Kidney glomerular epithelial cell (primary cell): Measurements from ENCODE around the gene KCNMA1.
A peak's percentile ranks its signal among the peaks of the same experiment; 100 is the strongest.
"Not testable (repeated sequence)": the region's sequence is repeated elsewhere in the genome, so short reads cannot be mapped to it uniquely, and the experiment has no call there.

Experiments
- DNase-seq: peaks from one replicate; lab custom pipeline; 2025; lab: John Stamatoyannopoulos, UW

The KCNMA1 gene

DNA sequence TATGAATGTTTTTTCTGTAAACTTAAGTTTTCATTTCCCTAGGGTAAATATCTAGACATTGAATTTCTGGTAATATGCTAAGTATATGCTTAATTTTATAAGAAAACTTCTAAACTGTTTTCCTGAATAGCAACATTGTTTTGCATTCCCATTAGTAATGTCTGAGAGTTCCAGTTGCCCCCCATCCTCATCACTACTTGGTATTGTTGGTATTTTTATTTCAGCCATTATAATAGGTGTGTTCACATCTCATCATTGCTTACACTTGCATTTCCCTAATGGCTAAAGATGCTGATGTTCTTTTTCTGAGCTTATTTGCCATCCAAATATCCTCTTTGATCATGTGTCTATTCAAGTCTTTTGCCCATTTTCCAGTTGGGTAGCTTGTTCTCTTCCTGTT lies 269.6 kb downstream of the KCNMA1 start:
- no peak for DNase-seq

GRCh38 chr10:77363210-77363609 lies 274.4 kb downstream of the KCNMA1 start:
- DNase-seq = no peak

- DNase-seq = no peak
These were observed 275.8 kb downstream of the KCNMA1 start for GRCh38 chr10:77361831-77362230.

DNA sequence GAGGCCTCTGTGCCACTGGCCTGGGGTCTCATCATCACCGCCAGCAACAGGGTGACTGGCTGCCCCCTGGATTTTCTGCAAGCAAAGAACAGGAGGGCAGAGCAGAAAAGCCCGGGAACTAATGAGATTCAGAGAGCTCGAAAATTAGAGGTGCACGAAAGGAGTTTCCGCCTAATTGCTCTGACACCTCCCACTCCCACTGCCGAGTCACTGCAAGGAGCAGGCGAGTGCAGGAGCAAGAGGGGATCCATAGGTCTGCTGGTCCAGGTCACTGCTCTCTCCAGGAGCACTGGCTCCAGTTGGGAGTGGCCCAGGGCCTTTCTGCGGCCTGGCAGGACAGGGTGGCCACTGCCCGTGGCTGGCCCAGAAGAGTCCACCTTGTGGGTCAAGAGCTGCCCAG lies 276.2 kb downstream of the KCNMA1 start:
- DNase-seq = no peak

GRCh38 chr10:77360835-77361234 lies 276.8 kb downstream of the KCNMA1 start:
- DNase-seq = no peak

GRCh38 chr10:77359950-77360520 lies 277.6 kb downstream of the KCNMA1 start:
- DNase-seq = no peak

GRCh38 chr10:77359287-77359691 lies 278.3 kb downstream of the KCNMA1 start:
- DNase-seq = no peak

- no peak for DNase-seq
These were observed 279.0 kb downstream of the KCNMA1 start for GRCh38 chr10:77358656-77359055.

- peak; percentile 58 for DNase-seq
These were observed 279.8 kb downstream of the KCNMA1 start for GRCh38 chr10:77357611-77358310.

DNA sequence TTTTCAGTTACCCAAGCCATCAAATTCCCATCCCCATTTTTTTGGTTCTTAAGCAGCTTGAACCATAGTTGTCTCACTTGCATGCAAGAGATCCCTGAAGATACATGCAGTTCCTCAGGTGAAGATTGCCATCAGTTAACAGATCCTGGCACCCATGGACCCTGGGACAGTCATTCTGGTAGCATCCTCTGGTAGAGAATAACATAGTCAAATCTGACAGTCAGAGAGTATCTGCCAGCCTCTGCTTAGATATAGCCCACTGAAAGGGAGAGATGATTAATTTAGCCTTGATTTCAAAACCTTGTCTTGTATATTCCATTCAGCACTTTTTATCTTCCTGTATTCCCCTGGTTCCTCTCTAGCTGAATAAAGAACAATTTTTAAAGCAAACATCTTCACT lies 280.4 kb downstream of the KCNMA1 start:
- no peak for DNase-seq

DNA sequence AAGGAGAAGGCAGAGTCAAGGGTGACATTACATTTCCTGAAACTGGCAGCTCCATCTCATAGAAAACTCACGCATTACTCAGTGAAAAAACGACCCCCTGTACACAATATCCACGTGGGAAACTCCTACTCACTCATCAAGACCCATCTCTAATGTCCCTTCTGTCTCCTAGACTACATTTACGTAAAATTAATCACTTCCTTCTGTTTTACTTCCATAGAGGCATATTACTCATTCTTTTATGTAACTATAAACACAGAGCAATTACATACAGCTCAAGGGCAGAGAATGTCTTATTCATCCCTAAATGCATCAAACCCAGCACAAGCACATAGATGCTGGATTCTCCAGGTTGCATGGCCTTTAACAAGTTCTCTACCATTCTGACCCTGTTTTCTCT lies 281.8 kb downstream of the KCNMA1 start:
- peak; percentile 48 for DNase-seq

DNA sequence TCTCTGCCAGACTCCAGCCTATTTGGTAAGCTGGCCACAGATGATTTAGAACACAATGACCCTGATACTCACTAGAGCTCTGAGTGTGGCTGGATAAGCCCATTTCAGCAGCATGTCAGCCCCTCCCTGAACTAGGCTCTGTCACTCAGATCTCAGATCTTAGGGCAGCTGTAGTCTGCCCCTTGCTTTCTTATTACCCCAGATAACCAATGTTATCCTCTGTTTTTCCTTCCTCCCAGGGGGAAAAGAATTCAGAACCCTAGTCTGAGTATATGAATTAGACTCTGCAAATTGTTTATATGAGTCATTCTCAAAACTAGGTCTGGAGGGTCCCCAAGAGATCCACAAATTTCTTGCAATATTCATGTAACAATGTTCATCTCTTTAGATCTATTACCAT lies 286.2 kb downstream of the KCNMA1 start:
- DNase-seq = no peak

DNA sequence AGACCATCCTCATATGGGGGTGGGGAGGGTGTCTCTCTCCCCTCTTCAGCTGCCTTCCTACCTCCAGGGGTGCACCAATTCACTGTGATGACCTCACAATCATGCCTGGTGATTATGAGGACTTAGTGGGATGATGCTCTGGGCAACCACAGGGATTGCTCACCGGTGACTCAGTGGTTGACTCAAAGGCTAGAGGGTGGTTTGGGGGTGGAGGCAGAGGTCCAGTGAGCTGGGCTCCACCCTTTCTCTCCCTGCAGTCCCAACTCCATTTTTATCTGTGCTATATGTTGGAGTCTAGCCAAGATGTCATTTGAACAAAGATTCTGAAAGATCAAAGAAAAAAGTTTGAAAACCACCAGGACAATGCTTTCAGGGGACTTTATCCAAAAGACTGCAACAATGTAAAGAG lies 286.9 kb downstream of the KCNMA1 start:
- peak; percentile 97 for DNase-seq

DNA sequence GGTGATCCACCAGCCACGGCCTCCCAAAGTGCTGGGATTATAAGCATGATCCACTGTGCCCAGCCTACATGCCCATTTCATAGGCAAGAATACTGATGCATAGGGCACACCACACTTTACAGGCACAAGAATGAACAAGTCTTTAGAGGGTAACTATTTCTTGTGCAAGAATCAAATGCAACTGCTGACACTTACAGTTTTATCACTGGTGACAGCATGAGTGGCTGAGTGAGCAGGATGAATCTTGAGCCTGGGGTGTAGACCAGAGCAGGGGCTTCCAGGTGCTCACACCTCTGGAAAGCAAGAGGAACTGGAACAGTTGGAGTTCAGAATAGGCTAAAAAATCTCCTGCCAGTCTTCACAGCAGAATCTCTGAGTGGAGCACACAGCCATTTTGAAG lies 287.5 kb downstream of the KCNMA1 start:
- DNase-seq = no peak

GRCh38 chr10:77349226-77349625 lies 288.4 kb downstream of the KCNMA1 start:
- DNase-seq = no peak

DNA sequence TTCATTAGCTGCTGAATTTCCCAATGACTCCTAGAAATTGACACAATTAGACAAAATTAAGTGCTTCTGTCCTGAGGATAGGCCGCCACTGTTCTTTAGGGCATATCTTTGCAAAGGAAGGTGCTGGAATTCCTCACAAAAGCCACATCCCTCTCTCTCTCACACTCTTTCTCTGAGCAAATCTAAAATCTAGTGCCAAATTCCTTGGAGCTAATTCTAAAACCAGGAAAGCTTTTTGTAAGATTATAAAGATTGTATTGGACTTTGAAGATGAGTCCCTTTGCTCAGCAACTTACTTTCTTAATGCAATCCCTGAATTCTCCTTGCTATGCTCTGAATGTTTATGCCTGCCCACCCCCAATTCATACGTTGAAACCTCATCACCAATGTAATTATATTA lies 288.9 kb downstream of the KCNMA1 start:
- no peak for DNase-seq

DNA sequence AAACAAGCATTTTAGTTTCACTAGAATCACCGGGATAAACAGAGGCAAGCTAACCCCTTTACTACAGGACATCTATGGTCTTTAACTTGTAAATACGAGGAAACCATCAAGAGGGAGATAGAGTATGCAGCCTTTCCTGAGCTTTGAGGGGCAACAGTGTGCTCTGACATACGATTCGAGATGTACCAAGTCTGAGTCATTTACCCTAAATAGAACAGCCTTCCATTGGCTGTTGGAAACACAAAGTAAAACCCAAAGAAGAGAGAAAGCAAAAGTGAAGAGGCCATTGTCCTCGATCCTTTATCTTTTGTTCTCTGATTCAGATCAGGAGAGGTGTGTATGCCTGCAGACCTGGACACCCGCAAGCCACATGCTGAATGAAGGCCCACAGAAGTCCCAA lies 289.5 kb downstream of the KCNMA1 start:
- no peak for DNase-seq

GRCh38 chr10:77347052-77347451 lies 290.6 kb downstream of the KCNMA1 start:
- DNase-seq = no peak

GRCh38 chr10:77341055-77341454 lies 296.6 kb downstream of the KCNMA1 start:
- no peak for DNase-seq

DNA sequence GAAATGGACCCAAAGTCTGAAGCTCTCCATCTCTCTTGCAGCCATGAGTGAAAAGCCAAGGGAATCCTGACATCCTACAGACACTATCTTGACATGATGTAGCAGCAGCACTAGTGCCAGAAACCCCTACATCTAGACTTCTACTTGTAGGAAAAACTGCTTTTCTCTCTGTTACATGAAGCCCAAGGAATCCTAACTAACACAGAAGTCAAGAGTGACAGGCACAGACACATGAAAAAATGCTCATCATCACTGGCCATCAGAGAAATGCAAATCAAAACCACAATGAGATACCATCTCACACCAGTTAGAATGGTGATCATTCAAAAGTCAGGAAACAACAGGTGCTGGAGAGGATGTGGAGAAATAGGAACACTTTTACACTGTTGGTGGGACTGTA lies 297.7 kb downstream of the KCNMA1 start:
- not testable (repeated sequence) for DNase-seq

- no peak for DNase-seq
These were observed 298.4 kb downstream of the KCNMA1 start for GRCh38 chr10:77339166-77339565.

GRCh38 chr10:77338143-77338542 lies 299.5 kb downstream of the KCNMA1 start:
- no peak for DNase-seq

DNA sequence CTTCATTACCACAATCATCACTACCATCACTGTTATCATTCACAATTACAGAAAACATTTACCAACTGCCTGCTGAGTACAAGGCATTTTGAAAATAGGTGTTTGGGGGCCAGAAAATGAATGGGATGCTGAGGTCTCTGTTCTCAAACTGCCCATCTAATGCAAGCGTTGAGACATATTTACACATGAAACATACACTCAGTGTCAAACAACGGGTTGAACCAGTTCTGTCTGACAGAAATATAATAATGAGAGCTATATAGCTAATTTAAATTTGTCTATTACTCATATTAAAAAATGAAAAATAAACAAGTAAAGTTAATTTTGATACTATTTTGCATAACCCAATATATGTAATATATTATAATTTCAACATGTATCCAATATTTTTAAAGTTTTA lies 303.1 kb downstream of the KCNMA1 start:
- DNase-seq = no peak
